GM12878 (cell line): Measurements from ENCODE around the gene ANKRD13A. TPM values are rescaled to one million over a fixed set of nuclear protein-coding genes. Genes with fewer than 3 reads are reported as not detected.
A peak's percentile ranks its signal among the peaks of the same experiment; 100 is the strongest.

Source experiments
- ATAC-seq: fragments of 200-7000 bp; cut with Tn5 transposase; 3 replicates; pipeline ENCODE4 v1.9.1; 2020; ENCODE audit warnings: mild to moderate bottlenecking, moderate library complexity
- BruUV-seq: library from RNA; stranded (reverse); fragments of 400-500 nt; replicated peaks from 2 replicates; lab custom pipeline; 2021; lab: Mats Ljungman, UMichigan
- CTCF ChIA-PET: fragments of 300-600 bp; sonication (Branson Sonifier 250); formaldehyde crosslinking; extraction: SDS; loops from one replicate; lab custom pipeline; 2021; ENCODE audit warnings: inconsistent platforms; lab: Yijun Ruan, JAX
- POLR2A ChIA-PET: fragments of 350-600 bp; formaldehyde crosslinking; extraction: SDS; loops from one replicate; lab custom pipeline; 2021; ENCODE audit warnings: inconsistent platforms; lab: Charles Lee
- RAD21 ChIA-PET: fragments of 300-600 bp; sonication (Branson Sonifier 250); formaldehyde crosslinking; loops from one replicate; lab custom pipeline; 2023; ENCODE audit warnings: antibody characterized with exemption; ENCODE audit not compliant: unreplicated experiment; lab: Charles Lee
- SMC1A ChIA-PET: fragments of 300-600 bp; sonication (Branson Sonifier 250); formaldehyde crosslinking; loops from one replicate; lab custom pipeline; 2023; ENCODE audit not compliant: unreplicated experiment, uncharacterized antibody; lab: Charles Lee
- DNase-seq: peaks from one replicate; pipeline ENCODE4 v3.0.0-alpha.2; 2011; ENCODE audit warnings: low read depth, low spot score
- FAIRE-seq: peaks from 3 replicates; lab custom pipeline; 2011; peaks lifted over from hg19 to GRCh38; lab: Jason Lieb, UNC
- H2AFZ ChIP-seq: 2 replicates; pipeline ENCODE4 v1.6.0; 2011; ENCODE audit warnings: low read depth, low read length, control low read depth; ENCODE audit not compliant: control insufficient read depth
- H3K27ac ChIP-seq: 2 replicates; pipeline ENCODE4 v1.5.1; 2011; ENCODE audit warnings: control low read depth; ENCODE audit not compliant: control insufficient read depth, insufficient read depth
- H3K27me3 ChIP-seq, 2 experiments: replicated peaks in 1 of 2; 2 replicates each; pipeline versions ENCODE4 v1.6.0 to v1.6.1; 2011; ENCODE audit warnings: low read length in 1 of 2; ENCODE audit not compliant: control insufficient read depth in 2 of 2, insufficient read depth in 2 of 2
- H3K36me3 ChIP-seq, 2 experiments: 2 replicates each; pipeline ENCODE4 v1.5.1; 2011; ENCODE audit warnings: low read length in 1 of 2; ENCODE audit not compliant: control insufficient read depth in 2 of 2, insufficient read depth in 2 of 2
- H3K4me1 ChIP-seq: 2 replicates; pipeline ENCODE4 v1.6.1; 2011; ENCODE audit warnings: mild to moderate bottlenecking, low read length, moderate library complexity, mixed read lengths; ENCODE audit not compliant: control insufficient read depth, insufficient read depth
- H3K4me2 ChIP-seq: 2 replicates; pipeline ENCODE4 v1.6.0; 2011; ENCODE audit warnings: control low read depth; ENCODE audit not compliant: control insufficient read depth, insufficient read depth
- H3K4me3 ChIP-seq: fragments of 200-600 bp; sonication (generic); 2 replicates; pipeline ENCODE4 v1.5.1; 2016
- H3K79me2 ChIP-seq: 2 replicates; pipeline ENCODE4 v1.6.0; 2011; ENCODE audit warnings: low read length; ENCODE audit not compliant: control insufficient read depth, insufficient read depth
- H3K9ac ChIP-seq: 2 replicates; pipeline ENCODE4 v1.8.0; 2011; ENCODE audit warnings: low read length, control low read depth, mixed read lengths; ENCODE audit not compliant: control insufficient read depth, insufficient read depth
- H3K9me3 ChIP-seq: replicated peaks from 3 replicates; pipeline ENCODE4 v1.5.1; 2011; ENCODE audit warnings: mild to moderate bottlenecking, low read length; ENCODE audit not compliant: control insufficient read depth, insufficient read depth
- H4K20me1 ChIP-seq: 2 replicates; pipeline ENCODE4 v1.6.0; 2011; ENCODE audit not compliant: control insufficient read depth, insufficient read depth
- BRCA1 ChIP-seq: IDR thresholded peaks from 2 replicates; pipeline ENCODE4 v1.6.1; 2011; ENCODE audit warnings: low read depth, low read length, improper control_type of control experiment
- CEBPB ChIP-seq, 2 experiments: fragments of 150-350 bp in 1 of 2; IDR thresholded peaks; 2 replicates each; pipeline ENCODE4 v1.6.1; 2012 to 2014; ENCODE audit warnings: low read depth in 2 of 2, low read length in 2 of 2, borderline replicate concordance in 1 of 2, inconsistent platforms in 1 of 2
- CHD4 ChIP-seq: fragments of 200-600 bp; sonication (generic); IDR thresholded peaks from 2 replicates; pipeline ENCODE4 v1.6.1; 2016; ENCODE audit warnings: mild to moderate bottlenecking
- CREM ChIP-seq: IDR thresholded peaks from 2 replicates; pipeline ENCODE4 v1.6.1; 2014; ENCODE audit warnings: antibody characterized with exemption, low read depth
- ETV6 ChIP-seq, 2 experiments: fragments of 450-650 bp in 1 of 2; IDR thresholded peaks in 1 of 2; conservative IDR thresholded peaks in 1 of 2; 2 replicates each; pipeline ENCODE4 v1.6.1; 2014; ENCODE audit warnings: antibody characterized with exemption in 1 of 2, borderline replicate concordance in 1 of 2, low read depth in 1 of 2, mild to moderate bottlenecking in 1 of 2, moderate library complexity in 1 of 2
- HDGF ChIP-seq: fragments of 450-650 bp; IDR thresholded peaks from 2 replicates; pipeline ENCODE4 v1.6.1; 2016; ENCODE audit warnings: antibody characterized with exemption
- IKZF1 ChIP-seq: fragments of 450-650 bp; conservative IDR thresholded peaks from 2 replicates; pipeline ENCODE4 v1.6.1; 2017; ENCODE audit warnings: antibody characterized with exemption, mild to moderate bottlenecking
- MXI1 ChIP-seq: fragments of 150-350 bp; IDR thresholded peaks from 2 replicates; pipeline ENCODE4 v1.6.1; 2011; ENCODE audit warnings: low read depth, mild to moderate bottlenecking, inconsistent platforms, low read length, improper control_type of control experiment
- NFYA ChIP-seq: IDR thresholded peaks from 2 replicates; pipeline ENCODE4 v1.6.1; 2011; ENCODE audit warnings: low read depth, mild to moderate bottlenecking, low read length, improper control_type of control experiment, borderline replicate concordance
- PAX8 ChIP-seq: fragments of 450-650 bp; IDR thresholded peaks from 2 replicates; pipeline ENCODE4 v1.6.1; 2017; ENCODE audit warnings: mild to moderate bottlenecking, moderate library complexity
- SPI1 ChIP-seq: IDR thresholded peaks from 2 replicates; pipeline ENCODE4 v1.6.1; 2011; ENCODE audit warnings: low read depth, mild to moderate bottlenecking, low read length, moderate library complexity, borderline replicate concordance; ENCODE audit not compliant: insufficient read depth
- SREBF1 ChIP-seq: IDR thresholded peaks from 2 replicates; pipeline ENCODE4 v1.6.1; 2012; ENCODE audit warnings: mild to moderate bottlenecking, low read length
- SUZ12 ChIP-seq: fragments of 200-600 bp; sonication (generic); IDR thresholded peaks from one replicate; pipeline ENCODE4 v1.6.1; 2018; ENCODE audit warnings: antibody characterized with exemption, mild to moderate bottlenecking; ENCODE audit not compliant: unreplicated experiment
- TBL1XR1 ChIP-seq: IDR thresholded peaks from 2 replicates; pipeline ENCODE4 v1.6.1; 2012; ENCODE audit warnings: low read depth, low read length, improper control_type of control experiment
- TCF7 ChIP-seq: IDR thresholded peaks from 2 replicates; pipeline ENCODE4 v1.6.1; 2014; ENCODE audit warnings: antibody characterized with exemption, borderline replicate concordance
- WGBS: methylation state at CpG from one replicate; pipeline ENCODE4 v1.1.6; 2016; ENCODE audit warnings: low lambda C conversion rate; ENCODE audit not compliant: insufficient replicate concordance, insufficient coverage; ENCODE audit errors: missing lambda C conversion rate; 5-methylcytosine and 5-hydroxymethylcytosine counted together
- in situ Hi-C: fragments of 300-500 bp; cut with MboI; formaldehyde crosslinking; loops from 9 replicates; pipeline ENCODE4 v1.14.3; 2018; ENCODE audit warnings: mixed read lengths
- intact Hi-C: fragments of 100-400 bp; cut with micrococcal nuclease; formaldehyde crosslinking; loops from one replicate; pipeline ENCODE4 v1.14.2; 2022; ENCODE audit not compliant: unreplicated experiment
- polyA plus RNA-seq, 11 experiments: library from polyadenylated mRNA; depleted of rRNA in 4 of 11; unstranded in 6 of 11; stranded (reverse) in 5 of 11; fragments of >200 nt; fragmentation: Nextera tagmentation in 4 of 11; fragmentation: Illumina TruSeq in 1 of 11; extraction: Ambion mirVana in 4 of 11; extraction: Trizol in 1 of 11; gene quantifications; 1 replicate in 1 of 11; 2 replicates in 10 of 11; pipeline versions ENCODE4 v1.2.1 to v1.2.3, GENCODE V29; 2011 to 2016; ENCODE audit warnings: inconsistent platforms in 2 of 11, missing spikeins in 2 of 11, low read depth in 1 of 11
- total RNA-seq, 4 experiments: library from RNA; depleted of rRNA in 3 of 4; stranded (reverse); fragments of >200 nt in 3 of 4; fragmentation: Illumina TruSeq in 1 of 4; extraction: Trizol in 1 of 4; gene quantifications; 2 replicates each; pipeline versions ENCODE4 v1.2.1 to v1.2.3, GENCODE V29; 2013 to 2021
- TF ChIP-seq, protein P1 (sequence below), 3 experiments: IDR thresholded peaks in 2 of 3; conservative IDR thresholded peaks in 1 of 3; 2 replicates each; pipeline ENCODE4 v1.5.1; 2011; ENCODE audit warnings: low read depth in 3 of 3, low read length in 3 of 3, mild to moderate bottlenecking in 3 of 3, control low read depth in 2 of 3, moderate library complexity in 2 of 3, inconsistent platforms in 1 of 3, mixed read lengths in 1 of 3; ENCODE audit not compliant: control insufficient read depth in 2 of 3, insufficient read depth in 1 of 3; ENCODE audit errors: extremely low read depth in 1 of 3

ANKRD13A gene
- total and polyA plus RNA-seq, 10 of the 15 experiments (the other 5 are each of a cell fraction or from before 2014, with no cell fraction given): 10.2 to 93.4 (median 76.5) TPM

DNA sequence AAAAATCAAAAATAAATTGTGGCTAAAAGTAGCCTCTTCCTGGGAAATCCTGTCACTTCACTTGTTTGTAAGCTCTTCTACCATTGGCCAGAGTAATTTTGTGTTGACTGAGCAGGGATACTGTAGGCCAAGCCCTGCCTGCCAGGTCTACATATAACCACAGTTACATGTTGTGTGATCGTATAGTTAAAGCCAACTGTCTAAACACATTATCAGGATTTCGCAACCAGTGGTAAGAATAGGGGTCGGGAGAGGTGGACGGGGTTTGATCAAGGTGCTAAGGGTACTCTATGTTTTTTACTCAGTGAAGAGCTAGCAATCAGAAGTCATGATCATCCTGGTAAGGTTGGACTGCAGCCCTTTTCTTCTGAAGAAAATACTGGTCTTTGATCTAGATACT, 13.4 kb downstream of the ANKRD13A start (continued):
- no peak for TF ChIP-seq CREM
- no peak for TF ChIP-seq SUZ12
- TF ChIP-seq CEBPB (IDR thresholded peaks at IDR 0.05; ENCODE audit: borderline replicate concordance in 1 of 2, low read depth in 2 of 2, low read length in 2 of 2): no peak
- no peak for TF ChIP-seq HDGF
- no peak for TF ChIP-seq BRCA1
- no peak for TF ChIP-seq CHD4
- no peak for TF ChIP-seq MXI1
- no peak for TF ChIP-seq PAX8
- TF ChIP-seq NFYA: no peak

DNA sequence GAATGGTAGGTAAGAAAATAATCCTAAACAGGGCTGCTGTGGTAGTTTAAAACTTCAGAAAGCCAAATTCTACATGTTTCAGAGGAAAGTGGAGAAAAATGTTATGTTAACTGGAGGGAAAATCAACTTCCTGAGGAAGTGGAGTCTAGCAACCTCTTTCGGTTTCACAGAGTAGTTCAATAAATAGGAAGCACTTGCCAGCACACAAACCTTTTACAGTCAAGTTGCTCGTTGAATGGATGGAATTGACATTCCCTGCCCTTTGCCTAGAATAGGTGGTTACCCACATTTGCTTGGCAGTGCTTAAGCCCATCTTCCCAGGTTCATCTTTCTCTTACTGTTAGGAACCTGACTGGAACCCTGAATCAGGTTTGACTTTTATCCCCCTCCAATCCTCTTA, 15.9 kb downstream of the ANKRD13A start:
- intact Hi-C loops (no loop called here), in situ Hi-C loops (no loop called here)
- peak overlapping the region; percentile 35; the same call in 1 of the 2 replicates for H3K4me2 ChIP-seq
- H4K20me1 ChIP-seq: no peaks in the 10 kb centered on the region
- peaks cover 9 to 46% of the 10 kb centered on the region in 2 experiments for H3K36me3 ChIP-seq
- FAIRE-seq (no peak), DNase-seq (no peak), ATAC-seq (no peak)
- H3K79me2 ChIP-seq: peaks cover 18% of the 10 kb centered on the region
- ChIA-PET RAD21 (no interaction called here), SMC1A (interaction anchor here (1.4 kb wide), 1 partner anchor 17 kb away, joined by 4 read pairs; no protein-coding TSS in a partner anchor), POLR2A (no interaction called here), CTCF (no interaction called here)
- H3K4me1 ChIP-seq: peaks cover 32% of the 10 kb centered on the region
- WGBS: 0% methylated on average over 2 of the region's 2 CpGs
- 0 out of 2 replicates have a peak overlapping the region, but pooled peaks have one; percentile 1 for H3K27ac ChIP-seq
- no peak overlapping the region for H2AFZ ChIP-seq
- no peak overlapping the region for H3K4me3 ChIP-seq
- H3K9ac ChIP-seq: no peak overlapping the region
- peak in 1 of 2 experiments; percentile 78; a peak in 2 of 4 replicates for TF ChIP-seq ETV6 (conservative IDR thresholded peaks at IDR 0.05 in 1 of 2, IDR thresholded peaks at IDR 0.05 in 1 of 2; ENCODE audit: borderline replicate concordance in 1 of 2, low read depth in 1 of 2)
- TF ChIP-seq SPI1: peak; percentile 71; the same call in 1 of the 2 replicates
- no peak for TF ChIP-seq SREBF1
- TF ChIP-seq TBL1XR1: no peak
- TF ChIP-seq TCF7: no peak
- no peak for TF ChIP-seq IKZF1
- TF ChIP-seq, protein P1, sequence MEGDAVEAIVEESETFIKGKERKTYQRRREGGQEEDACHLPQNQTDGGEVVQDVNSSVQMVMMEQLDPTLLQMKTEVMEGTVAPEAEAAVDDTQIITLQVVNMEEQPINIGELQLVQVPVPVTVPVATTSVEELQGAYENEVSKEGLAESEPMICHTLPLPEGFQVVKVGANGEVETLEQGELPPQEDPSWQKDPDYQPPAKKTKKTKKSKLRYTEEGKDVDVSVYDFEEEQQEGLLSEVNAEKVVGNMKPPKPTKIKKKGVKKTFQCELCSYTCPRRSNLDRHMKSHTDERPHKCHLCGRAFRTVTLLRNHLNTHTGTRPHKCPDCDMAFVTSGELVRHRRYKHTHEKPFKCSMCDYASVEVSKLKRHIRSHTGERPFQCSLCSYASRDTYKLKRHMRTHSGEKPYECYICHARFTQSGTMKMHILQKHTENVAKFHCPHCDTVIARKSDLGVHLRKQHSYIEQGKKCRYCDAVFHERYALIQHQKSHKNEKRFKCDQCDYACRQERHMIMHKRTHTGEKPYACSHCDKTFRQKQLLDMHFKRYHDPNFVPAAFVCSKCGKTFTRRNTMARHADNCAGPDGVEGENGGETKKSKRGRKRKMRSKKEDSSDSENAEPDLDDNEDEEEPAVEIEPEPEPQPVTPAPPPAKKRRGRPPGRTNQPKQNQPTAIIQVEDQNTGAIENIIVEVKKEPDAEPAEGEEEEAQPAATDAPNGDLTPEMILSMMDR (IDR thresholded peaks at IDR 0.05 in 2 of 3, conservative IDR thresholded peaks at IDR 0.05 in 1 of 3; ENCODE audit: control insufficient read depth in 2 of 3, extremely low read depth in 1 of 3, insufficient read depth in 1 of 3, low read depth in 3 of 3, low read length in 3 of 3): peak in 1 of 3 experiments; percentile 20; a peak in 1 of 6 replicates
- no peaks in the 10 kb centered on the region for H3K9me3 ChIP-seq
- no TSS peak for BruUV-seq
- no peaks in the 10 kb centered on the region for H3K27me3 ChIP-seq
